Lower leg skin (tissue), 4 donors: ENCODE data around the gene INS. TPM values are rescaled to one million over a fixed set of nuclear protein-coding genes. Genes with fewer than 3 reads are reported as not detected.

Experiments
- DNase-seq, 2 donors: peaks; one replicate each; pipeline ENCODE4 v3.0.0-alpha.2; 2019; ENCODE audit warnings: low spot score in 2 of 2
- H3K4me3 ChIP-seq: fragments of 200-600 bp; sonication (generic); 2 replicates; pipeline ENCODE4 v1.5.1; 2017; ENCODE audit warnings: mild to moderate bottlenecking, low read depth; ENCODE audit not compliant: poor library complexity, severe bottlenecking
- POLR2A ChIP-seq, 2 donors: fragments of 450-650 bp; IDR thresholded peaks; one replicate each; pipeline ENCODE4 v1.6.1; 2016 to 2017; ENCODE audit warnings: antibody characterized with exemption in 2 of 2, mild to moderate bottlenecking in 1 of 2, moderate library complexity in 1 of 2
- WGBS, 2 donors: methylation state at CpG; one replicate each; pipeline ENCODE4 v1.1.5; 2018; 5-methylcytosine and 5-hydroxymethylcytosine counted together
- intact Hi-C: fragments of 100-400 bp; cut with DNase I; formaldehyde crosslinking; loops from one replicate; pipeline ENCODE4 v1.15.0; 2023; ENCODE audit warnings: low total_unique reads
- total RNA-seq, 4 donors: library from RNA; depleted of rRNA; stranded (reverse); fragments of >200 nt; gene quantifications; one replicate each; pipeline ENCODE4 v1.1.0, GENCODE V29; 2016
- TF ChIP-seq, protein P1 (sequence below), 3 donors: fragments of 450-650 bp; IDR thresholded peaks; one replicate each; pipeline ENCODE4 v1.5.1; 2016; ENCODE audit warnings: antibody characterized with exemption in 3 of 3, mild to moderate bottlenecking in 3 of 3, moderate library complexity in 2 of 3

Gene INS
- total RNA-seq, 4 donors from 2014 or later, result not detected

GRCh38 chr11:2123628-2123960, 37.4 kb downstream of the INS start:
- intact Hi-C loops, result no loop called here
- TF ChIP-seq, protein P1, sequence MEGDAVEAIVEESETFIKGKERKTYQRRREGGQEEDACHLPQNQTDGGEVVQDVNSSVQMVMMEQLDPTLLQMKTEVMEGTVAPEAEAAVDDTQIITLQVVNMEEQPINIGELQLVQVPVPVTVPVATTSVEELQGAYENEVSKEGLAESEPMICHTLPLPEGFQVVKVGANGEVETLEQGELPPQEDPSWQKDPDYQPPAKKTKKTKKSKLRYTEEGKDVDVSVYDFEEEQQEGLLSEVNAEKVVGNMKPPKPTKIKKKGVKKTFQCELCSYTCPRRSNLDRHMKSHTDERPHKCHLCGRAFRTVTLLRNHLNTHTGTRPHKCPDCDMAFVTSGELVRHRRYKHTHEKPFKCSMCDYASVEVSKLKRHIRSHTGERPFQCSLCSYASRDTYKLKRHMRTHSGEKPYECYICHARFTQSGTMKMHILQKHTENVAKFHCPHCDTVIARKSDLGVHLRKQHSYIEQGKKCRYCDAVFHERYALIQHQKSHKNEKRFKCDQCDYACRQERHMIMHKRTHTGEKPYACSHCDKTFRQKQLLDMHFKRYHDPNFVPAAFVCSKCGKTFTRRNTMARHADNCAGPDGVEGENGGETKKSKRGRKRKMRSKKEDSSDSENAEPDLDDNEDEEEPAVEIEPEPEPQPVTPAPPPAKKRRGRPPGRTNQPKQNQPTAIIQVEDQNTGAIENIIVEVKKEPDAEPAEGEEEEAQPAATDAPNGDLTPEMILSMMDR (IDR thresholded peaks at IDR 0.05), result no peak
- no peak for TF ChIP-seq POLR2A (IDR thresholded peaks at IDR 0.05)
- H3K4me3 ChIP-seq, result no peak overlapping the region
- no peak for DNase-seq
- 87 to 89% methylated on average over 5 to 7 of the region's 7 CpGs for WGBS, 2 donors

DNA sequence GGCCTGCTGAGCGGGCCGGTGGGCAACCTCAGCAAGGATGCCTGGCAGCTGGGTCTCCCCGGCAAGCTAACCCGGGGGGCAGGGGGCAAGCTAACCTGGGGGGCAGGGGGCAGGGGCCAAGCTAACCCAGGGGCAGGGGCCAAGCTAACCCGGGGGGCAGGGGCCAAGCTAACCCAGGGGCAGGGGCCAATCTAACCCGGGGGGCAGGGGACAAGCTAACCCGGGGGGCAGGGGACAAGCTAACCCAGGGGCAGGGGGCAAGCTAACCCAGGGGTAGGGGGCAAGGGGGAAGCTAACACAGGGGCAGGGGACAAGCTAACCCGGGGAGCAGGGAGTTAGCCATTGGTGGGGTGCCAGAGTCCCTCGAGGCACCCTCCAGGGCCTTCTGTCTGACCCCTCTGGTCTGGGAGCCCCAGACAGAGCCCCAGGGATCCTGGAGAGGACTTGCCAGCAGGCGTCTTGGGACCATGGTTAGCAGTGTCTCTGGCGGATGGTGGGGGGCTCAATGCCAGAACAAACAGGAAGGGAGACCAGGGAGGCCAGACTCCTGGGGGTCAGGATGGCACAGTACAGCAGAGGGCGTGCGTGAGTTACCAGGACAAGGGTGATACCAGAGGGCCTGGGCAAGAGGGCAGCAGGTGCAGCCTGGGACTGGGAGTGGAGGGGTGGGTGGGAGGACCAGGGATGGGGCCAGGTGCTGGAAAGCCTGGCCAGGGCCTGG, 37.9 kb downstream of the INS start:
- 71 to 81% methylated on average over 11 to 12 of the region's 13 CpGs for WGBS, 2 donors
- intact Hi-C loops, result no loop called here
- DNase-seq, result no peak
- no peak overlapping the region for H3K4me3 ChIP-seq
- TF ChIP-seq, protein P1 (IDR thresholded peaks at IDR 0.05), result no peak
- TF ChIP-seq POLR2A (IDR thresholded peaks at IDR 0.05), result no peak

GRCh38 chr11:2122222-2122906, 38.6 kb downstream of the INS start:
- TF ChIP-seq, protein P1 (IDR thresholded peaks at IDR 0.05), result no peak
- no peak for TF ChIP-seq POLR2A (IDR thresholded peaks at IDR 0.05)
- intact Hi-C loops, result no loop called here
- 30 to 54% methylated on average over 19 of the region's 19 CpGs for WGBS, 2 donors
- no peak overlapping the region for H3K4me3 ChIP-seq
- no peak for DNase-seq

- WGBS, 2 donors, result 75% methylated on average over 21 of the region's 21 CpGs
- no peak for DNase-seq
- no peak overlapping the region for H3K4me3 ChIP-seq
- no peak for TF ChIP-seq POLR2A (IDR thresholded peaks at IDR 0.05)
- TF ChIP-seq, protein P1 (IDR thresholded peaks at IDR 0.05), result no peak
- intact Hi-C loops, result no loop called here
These were observed 39.5 kb downstream of the INS start for GRCh38 chr11:2121227-2122130.

DNA sequence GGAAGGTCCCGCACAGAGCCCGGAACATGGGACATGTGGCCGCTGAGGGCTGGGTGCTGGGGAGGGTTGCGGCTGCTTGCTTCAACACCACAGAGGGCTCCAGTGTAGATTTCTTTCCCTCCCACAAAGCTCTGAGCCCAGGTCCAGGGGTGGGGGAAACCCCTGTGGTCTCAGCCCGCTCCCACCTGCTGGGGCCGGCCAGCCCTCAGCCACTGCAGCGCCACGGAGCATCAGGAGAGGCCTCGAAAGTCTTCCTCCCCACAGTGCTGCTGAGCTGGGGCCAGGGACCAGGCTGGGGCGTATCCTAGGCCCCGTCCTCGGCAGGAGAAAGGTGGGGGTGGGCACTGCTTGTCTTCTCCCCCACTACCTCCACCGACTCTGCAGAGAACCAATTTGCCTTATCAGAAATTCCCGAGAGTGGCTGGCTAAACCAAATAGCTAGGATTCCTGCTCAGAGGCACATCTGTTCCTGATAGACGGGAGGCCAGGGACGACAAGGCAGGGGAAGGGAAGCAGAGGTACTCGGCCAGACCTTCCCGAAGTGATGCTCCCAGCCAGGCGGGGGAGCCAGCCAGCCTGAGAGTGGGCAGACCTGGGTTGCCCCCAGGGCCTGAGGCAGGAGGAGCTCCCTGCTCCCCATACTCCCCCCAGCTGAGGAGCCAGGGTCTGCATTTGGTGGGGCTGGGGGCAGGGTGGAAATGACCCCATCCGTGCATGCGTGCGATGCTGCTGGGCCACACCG, 40.5 kb downstream of the INS start:
- TF ChIP-seq, protein P1 (IDR thresholded peaks at IDR 0.05), result no peak
- no peak for TF ChIP-seq POLR2A (IDR thresholded peaks at IDR 0.05)
- intact Hi-C loops, result no loop called here
- H3K4me3 ChIP-seq, result no peak overlapping the region
- DNase-seq, result no peak
- 61 to 63% methylated on average over 18 to 21 of the region's 23 CpGs for WGBS, 2 donors
